HG02852 (cell line): Measurements from ENCODE around the gene VCPKMT.

Source experiments
- ATAC-seq: cut with Tn5 transposase; IDR thresholded peaks from one replicate; pipeline ENCODE4 v1.9.1; 2021; ENCODE audit warnings: mild to moderate bottlenecking, moderate library complexity; ENCODE audit not compliant: unreplicated experiment

Gene VCPKMT

GRCh38 chr14:50116181-50116956 lies at the start of gene VCPKMT:
TSS of gene VCPKMT (minus strand) at chr14:50116572. CDS start at chr14:50116552, 20 bp downstream.
- peak; percentile 96 for ATAC-seq

- no peak for ATAC-seq
These were observed 39.7 kb upstream of the VCPKMT start for GRCh38 chr14:50156111-50156510.

GRCh38 chr14:50148799-50149198 lies 32.4 kb upstream of the VCPKMT start:
- ATAC-seq: no peak

GRCh38 chr14:50139192-50139591 lies 22.8 kb upstream of the VCPKMT start:
- ATAC-seq: no peak

- ATAC-seq: no peak
These were observed 11.4 kb upstream of the VCPKMT start for GRCh38 chr14:50127802-50128201.

GRCh38 chr14:50123062-50123461 lies 6.7 kb upstream of the VCPKMT start:
- no peak for ATAC-seq

- ATAC-seq: no peak
These were observed 5.9 kb upstream of the VCPKMT start for GRCh38 chr14:50122291-50122690.

GRCh38 chr14:50121486-50121885 lies 5.1 kb upstream of the VCPKMT start:
- no peak for ATAC-seq

- no peak for ATAC-seq
These were observed 1.1 kb upstream of the VCPKMT start for GRCh38 chr14:50117456-50117855.

- ATAC-seq: no peak
These were observed 594 bp upstream of the VCPKMT start for GRCh38 chr14:50116966-50117365.

GRCh38 chr14:50113381-50114035 lies 2.9 kb downstream of the VCPKMT start:
- ATAC-seq: no peak

GRCh38 chr14:50110323-50111037 lies 5.9 kb downstream of the VCPKMT start:
- no peak for ATAC-seq

- no peak for ATAC-seq
These were observed 7.0 kb downstream of the VCPKMT start for GRCh38 chr14:50109342-50109741.

GRCh38 chr14:50107850-50108249 lies 8.5 kb downstream of the VCPKMT start:
- ATAC-seq: no peak

- no peak for ATAC-seq
These were observed 10.2 kb downstream of the VCPKMT start for GRCh38 chr14:50106178-50106577.

GRCh38 chr14:50103558-50103957 lies 12.8 kb downstream of the VCPKMT start:
- ATAC-seq: no peak

GRCh38 chr14:50101417-50101816 lies 15.0 kb downstream of the VCPKMT start:
- no peak for ATAC-seq

GRCh38 chr14:50100805-50101204 lies 15.6 kb downstream of the VCPKMT start:
- no peak for ATAC-seq

GRCh38 chr14:50099335-50099734 lies 17.0 kb downstream of the VCPKMT start:
- no peak for ATAC-seq

- ATAC-seq: no peak
These were observed 20.5 kb downstream of the VCPKMT start for GRCh38 chr14:50095895-50096294.

GRCh38 chr14:50094056-50094755 lies 22.2 kb downstream of the VCPKMT start:
- ATAC-seq: no peak
